Activated CD8-positive, alpha-beta T cell treated with anti-CD3 and anti-CD28 coated beads for 36 hours (primary cell): ENCODE results near the gene SLC14A1. TPM values are rescaled to one million over a fixed set of nuclear protein-coding genes. Genes with fewer than 3 reads are reported as not detected.

ENCODE experiments used
- ATAC-seq: fragments of 200-7000 bp; cut with Tn5 transposase; one replicate; pipeline ENCODE4 v1.10.0; 2021; ENCODE audit warnings: mild to moderate bottlenecking, moderate library complexity
- CTCF ChIA-PET: fragments of 350-600 bp; sonication (Branson Sonifier 250); formaldehyde crosslinking; loops from one replicate; lab custom pipeline; 2021; ENCODE audit warnings: antibody characterized with exemption; lab: Charles Lee
- POLR2A ChIA-PET: fragments of 350-600 bp; sonication (Branson Sonifier 250); formaldehyde crosslinking; loops from one replicate; lab custom pipeline; 2021; ENCODE audit warnings: antibody characterized with exemption; lab: Charles Lee
- DNase-seq: peaks from one replicate; pipeline ENCODE4 v3.0.0-alpha.2; 2020
- H3K27ac Mint-ChIP-seq: one replicate; pipeline ENCODE4 v1.8.0; 2021; ENCODE audit warnings: mild to moderate bottlenecking, mixed read lengths
- H3K27me3 Mint-ChIP-seq: one replicate; pipeline ENCODE4 v1.8.0; 2021; ENCODE audit warnings: mixed read lengths
- H3K36me3 Mint-ChIP-seq: one replicate; pipeline ENCODE4 v1.8.0; 2021; ENCODE audit warnings: low read depth, mixed read lengths
- H3K4me1 Mint-ChIP-seq: one replicate; pipeline ENCODE4 v1.8.0; 2021; ENCODE audit warnings: low read depth, mixed read lengths
- H3K4me3 Mint-ChIP-seq: one replicate; pipeline ENCODE4 v1.8.0; 2021; ENCODE audit warnings: mild to moderate bottlenecking, moderate library complexity, mixed read lengths
- H3K9me3 Mint-ChIP-seq: one replicate; pipeline ENCODE4 v1.8.0; 2021; ENCODE audit warnings: mixed read lengths
- CTCF ChIP-seq: fragments of 200-600 bp; IDR thresholded peaks from one replicate; pipeline ENCODE4 v1.8.0; 2022; ENCODE audit warnings: antibody characterized with exemption, mild to moderate bottlenecking
- intact Hi-C: fragments of 100-400 bp; cut with micrococcal nuclease; formaldehyde crosslinking; loops from one replicate; pipeline ENCODE4 v1.10.0; 2022
- total RNA-seq, 2 experiments: library from RNA; stranded (reverse); gene quantifications; one replicate each; pipeline ENCODE4 v1.2.3, GENCODE V29; 2021

SLC14A1 gene
- total RNA-seq, 2 experiments from 2014 or later = 3.1 TPM

DNA sequence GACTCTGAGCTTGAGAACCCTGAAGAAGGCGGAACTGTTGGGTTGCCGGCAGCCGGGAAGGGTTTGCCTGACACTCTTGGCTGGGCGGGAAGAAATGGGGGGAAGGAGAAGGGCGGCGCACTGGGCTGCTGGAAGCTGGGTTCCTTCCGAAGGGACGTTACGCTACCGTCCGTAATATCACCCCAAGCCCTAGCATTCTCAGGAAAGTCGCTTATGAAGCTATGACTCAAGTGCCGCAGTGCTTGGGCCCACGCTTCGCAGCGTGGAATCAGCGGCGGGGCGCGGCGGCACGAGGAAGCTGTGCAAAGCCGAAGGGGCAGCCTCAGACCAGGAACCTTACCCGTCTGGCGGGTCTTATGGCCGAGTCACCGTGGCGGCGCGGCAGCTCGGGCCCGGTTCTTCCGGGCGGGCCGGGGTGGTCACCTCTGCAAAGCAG, 51.3 kb downstream of the SLC14A1 start:
- peak; percentile 94 for ATAC-seq
- ChIA-PET CTCF (interaction anchor here (0.9 to 2.0 kb wide), 10 partner anchors 31 to 111 kb away, joined by 3 to 16 read pairs (median 3); no protein-coding TSS in a partner anchor), POLR2A (interaction anchor here (1.0 to 1.4 kb wide), 3 partner anchors 11 to 19 kb away, joined by 3 to 4 read pairs (median 4); no protein-coding TSS in a partner anchor)
- Mint-ChIP-seq H3K4me3 (peak overlapping the region; percentile 75), H3K27ac (peak overlapping the region; percentile 57), H3K4me1 (peaks cover 21% of the 10 kb centered on the region), H3K9me3 (no peaks in the 10 kb centered on the region), H3K27me3 (peaks cover 17% of the 10 kb centered on the region), H3K36me3 (no peaks in the 10 kb centered on the region)
- peak; percentile 79 for DNase-seq
- intact Hi-C loops = no loop called here
- TF ChIP-seq CTCF = no peak

- H3K27me3 Mint-ChIP-seq = peaks cover 17% of the 10 kb centered on the region
- POLR2A ChIA-PET = interaction anchor here (1.0 to 1.4 kb wide), 4 partner anchors 11 to 51 kb away, joined by 3 to 5 read pairs (median 4); no protein-coding TSS in a partner anchor
- peaks cover 21% of the 10 kb centered on the region for H3K4me1 Mint-ChIP-seq
- DNase-seq (no peak), ATAC-seq (no peak)
- intact Hi-C loops = no loop called here
- CTCF ChIA-PET = interaction anchor here (0.9 to 2.0 kb wide), 9 partner anchors 30 to 111 kb away, joined by 3 to 16 read pairs (median 3); no protein-coding TSS in a partner anchor
- peak overlapping the region; percentile 75 for H3K4me3 Mint-ChIP-seq
- TF ChIP-seq CTCF = no peak
- no peaks in the 10 kb centered on the region for H3K9me3 Mint-ChIP-seq
- H3K36me3 Mint-ChIP-seq = no peaks in the 10 kb centered on the region
- peak overlapping the region; percentile 32 for H3K27ac Mint-ChIP-seq
These were observed 51.8 kb downstream of the SLC14A1 start for GRCh38 chr18:45775743-45776142.

GRCh38 chr18:45777393-45777792, 53.4 kb downstream of the SLC14A1 start:
- Mint-ChIP-seq H3K27ac (no peak overlapping the region), H3K4me1 (peaks cover 21% of the 10 kb centered on the region), H3K27me3 (peaks cover 17% of the 10 kb centered on the region), H3K9me3 (no peaks in the 10 kb centered on the region), H3K4me3 (no peak overlapping the region), H3K36me3 (no peaks in the 10 kb centered on the region)
- DNase-seq = no peak
- CTCF ChIA-PET = no interaction called here
- no peak for TF ChIP-seq CTCF
- no peak for ATAC-seq
- intact Hi-C loops = no loop called here
- POLR2A ChIA-PET = no interaction called here

GRCh38 chr18:45780568-45780967, 56.6 kb downstream of the SLC14A1 start:
- intact Hi-C loops = no loop called here
- H3K36me3 Mint-ChIP-seq = no peaks in the 10 kb centered on the region
- DNase-seq (no peak), ATAC-seq (no peak)
- no peak overlapping the region for H3K27ac Mint-ChIP-seq
- H3K9me3 Mint-ChIP-seq = no peaks in the 10 kb centered on the region
- H3K4me1 Mint-ChIP-seq = peaks cover 7% of the 10 kb centered on the region
- POLR2A ChIA-PET = no interaction called here
- CTCF ChIA-PET = no interaction called here
- H3K4me3 Mint-ChIP-seq = no peak overlapping the region
- H3K27me3 Mint-ChIP-seq = peaks cover 12% of the 10 kb centered on the region
- TF ChIP-seq CTCF = no peak

- no peak for ATAC-seq
- ChIA-PET POLR2A (no interaction called here), CTCF (no interaction called here)
- H3K27me3 Mint-ChIP-seq = peaks cover 3% of the 10 kb centered on the region
- DNase-seq = no peak
- no peak for TF ChIP-seq CTCF
- no peaks in the 10 kb centered on the region for H3K9me3 Mint-ChIP-seq
- peaks cover 3% of the 10 kb centered on the region for H3K4me1 Mint-ChIP-seq
- H3K27ac Mint-ChIP-seq = no peak overlapping the region
- intact Hi-C loops = no loop called here
- H3K4me3 Mint-ChIP-seq = no peak overlapping the region
- no peaks in the 10 kb centered on the region for H3K36me3 Mint-ChIP-seq
These were observed 58.7 kb downstream of the SLC14A1 start for GRCh38 chr18:45782662-45783061.
